HCT116 (cell line): ENCODE results near the gene GET3. TPM values are rescaled to one million over a fixed set of nuclear protein-coding genes. Genes with fewer than 3 reads are reported as not detected.

Source experiments
- ATAC-seq: fragments of 200-7000 bp; cut with Tn5 transposase; 2 replicates; pipeline ENCODE4 v1.9.1; 2020; ENCODE audit warnings: mild to moderate bottlenecking, moderate library complexity
- BruUV-seq: library from RNA; stranded (reverse); fragments of 400-500 nt; replicated peaks from 2 replicates; lab custom pipeline; 2021; lab: Mats Ljungman, UMichigan
- CTCF ChIA-PET: fragments of 300-600 bp; sonication (Branson Sonifier 250); formaldehyde crosslinking; loops from one replicate; lab custom pipeline; 2021; ENCODE audit warnings: antibody characterized with exemption; lab: Charles Lee
- POLR2A ChIA-PET: fragments of 300-600, 350-600 bp; sonication (Branson Sonifier 250); formaldehyde crosslinking; loops from one replicate; lab custom pipeline; 2021; ENCODE audit warnings: antibody characterized with exemption; lab: Charles Lee
- RAD21 ChIA-PET, 2 experiments: fragments of 300-600 bp; sonication (Branson Sonifier 250); formaldehyde crosslinking; loops; one replicate each; lab custom pipeline; 2023; ENCODE audit warnings: low total read pairs in 2 of 2; ENCODE audit not compliant: uncharacterized antibody in 2 of 2, unreplicated experiment in 2 of 2, low non-redundant PET in 1 of 2; lab: Charles Lee
- DNase-seq: peaks from one replicate; pipeline ENCODE4 v3.0.0-alpha.2; 2010; ENCODE audit warnings: low read depth, low spot score
- H2AFZ ChIP-seq: fragments of 200-600 bp; shearing (Covaris generic), sonication (generic); 2 replicates; pipeline ENCODE4 v1.6.1; 2017; ENCODE audit warnings: low read depth, mixed run types, mixed read lengths, antibody characterized with exemption, low read length; ENCODE audit not compliant: poor library complexity, severe bottlenecking
- H3K27ac ChIP-seq: 2 replicates; pipeline ENCODE4 v1.5.1; 2012; ENCODE audit warnings: low read depth, low read length
- H3K27me3 ChIP-seq: fragments of 200-600 bp; sonication (generic); 2 replicates; pipeline ENCODE4 v1.6.1; 2016; ENCODE audit warnings: mixed run types, low read length, mixed read lengths; ENCODE audit not compliant: insufficient read depth
- H3K36me3 ChIP-seq, 2 experiments: fragments of 200-500 bp in 1 of 2; fragments of 200-600 bp in 1 of 2; sonication (Bioruptor generic) in 1 of 2; sonication (generic) in 1 of 2; 2 replicates each; pipeline versions ENCODE4 v1.5.1 to v1.6.1; 2014 to 2016; ENCODE audit warnings: low read length in 2 of 2, inconsistent platforms in 1 of 2, mixed read lengths in 1 of 2, mixed run types in 1 of 2; ENCODE audit not compliant: insufficient read depth in 2 of 2, control insufficient read depth in 1 of 2
- H3K4me1 ChIP-seq, 2 experiments: fragments of 200-600 bp in 1 of 2; sonication (generic) in 1 of 2; 2 replicates each; pipeline versions ENCODE4 v1.5.1 to v1.6.1; 2012 to 2017; ENCODE audit warnings: low read length in 2 of 2, inconsistent platforms in 1 of 2, mild to moderate bottlenecking in 1 of 2, mixed read lengths in 1 of 2, mixed run types in 1 of 2, moderate library complexity in 1 of 2; ENCODE audit not compliant: insufficient read depth in 2 of 2, control insufficient read depth in 1 of 2
- H3K4me2 ChIP-seq: fragments of 200-600 bp; sonication (generic); 2 replicates; pipeline ENCODE4 v1.6.1; 2017; ENCODE audit warnings: mixed run types, low read length, mixed read lengths
- H3K4me3 ChIP-seq, 2 experiments: fragments of 200-600 bp in 1 of 2; sonication (generic) in 1 of 2; replicated peaks in 1 of 2; 2 replicates each; pipeline ENCODE4 v1.5.1; 2011 to 2016; ENCODE audit warnings: low read length in 2 of 2, control low read depth in 1 of 2, low read depth in 1 of 2, mild to moderate bottlenecking in 1 of 2, mixed read lengths in 1 of 2, mixed run types in 1 of 2
- H3K79me2 ChIP-seq: fragments of 200-600 bp; sonication (generic); 2 replicates; pipeline ENCODE4 v1.6.1; 2017; ENCODE audit warnings: mild to moderate bottlenecking, mixed run types, low read length, moderate library complexity, mixed read lengths; ENCODE audit not compliant: insufficient read depth
- H3K9ac ChIP-seq: fragments of 200-600 bp; sonication (generic); 2 replicates; pipeline ENCODE4 v1.6.1; 2016; ENCODE audit warnings: low read length, mixed read lengths
- H3K9me2 ChIP-seq: fragments of 200-600 bp; sonication (generic), shearing (Covaris generic); 2 replicates; pipeline ENCODE4 v1.6.1; 2017; ENCODE audit warnings: mixed run types, mild to moderate bottlenecking, moderate library complexity; ENCODE audit not compliant: insufficient read depth
- H3K9me3 ChIP-seq, 2 experiments: fragments of 200-500 bp in 1 of 2; fragments of 200-600 bp in 1 of 2; sonication (Bioruptor generic) in 1 of 2; sonication (generic) in 1 of 2; 2 replicates each; pipeline ENCODE4 v1.6.1; 2014 to 2017; ENCODE audit warnings: low read length in 2 of 2, mixed read lengths in 2 of 2, inconsistent platforms in 1 of 2, low read depth in 1 of 2, mild to moderate bottlenecking in 1 of 2, mixed run types in 1 of 2, moderate library complexity in 1 of 2; ENCODE audit not compliant: control insufficient read depth in 1 of 2, insufficient read depth in 1 of 2
- H4K20me1 ChIP-seq: fragments of 200-600 bp; sonication (generic), shearing (Covaris generic); 2 replicates; pipeline ENCODE4 v1.6.1; 2017; ENCODE audit warnings: mixed run types, mild to moderate bottlenecking, moderate library complexity; ENCODE audit not compliant: insufficient read depth
- ATF3 ChIP-seq: IDR thresholded peaks from 2 replicates; pipeline ENCODE4 v1.6.1; 2012
- CEBPB ChIP-seq: IDR thresholded peaks from 2 replicates; pipeline ENCODE4 v1.6.1; 2012; ENCODE audit warnings: low read depth
- POLR2A ChIP-seq: IDR thresholded peaks from 2 replicates; pipeline ENCODE4 v1.7.0; 2011; ENCODE audit warnings: borderline replicate concordance; ENCODE audit not compliant: insufficient read depth, insufficient read length; ENCODE audit errors: extremely low read depth
- POLR2AphosphoS5 ChIP-seq: IDR thresholded peaks from 2 replicates; pipeline ENCODE4 v1.6.1; 2011; ENCODE audit warnings: mild to moderate bottlenecking, low read depth, low read length, moderate library complexity
- SRF ChIP-seq: IDR thresholded peaks from 2 replicates; pipeline ENCODE4 v1.6.1; 2012; ENCODE audit warnings: low read depth
- TCF7L2 ChIP-seq: IDR thresholded peaks from 2 replicates; pipeline ENCODE4 v1.7.0; 2011; ENCODE audit warnings: borderline replicate concordance, inconsistent platforms; ENCODE audit not compliant: insufficient read depth, insufficient read length; ENCODE audit errors: extremely low read depth
- YY1 ChIP-seq: IDR thresholded peaks from 2 replicates; pipeline ENCODE4 v1.6.1; 2011; ENCODE audit warnings: low read length, low read depth, moderate library complexity, mild to moderate bottlenecking; ENCODE audit not compliant: insufficient replicate concordance; ENCODE audit errors: extremely low read depth
- ZFX ChIP-seq: fragments of 450-650 bp; IDR thresholded peaks from 2 replicates; pipeline ENCODE4 v1.6.1; 2017
- ZNF274 ChIP-seq: fragments of 200-500 bp; sonication (Bioruptor generic); IDR thresholded peaks from 2 replicates; pipeline ENCODE4 v1.6.1; 2014; ENCODE audit warnings: mild to moderate bottlenecking, low read depth, low read length, inconsistent platforms
- intact Hi-C: fragments of 100-400 bp; cut with micrococcal nuclease; formaldehyde crosslinking; loops from 2 replicates; pipeline ENCODE4 v1.10.0; 2022
- total RNA-seq: library from RNA; stranded (reverse); gene quantifications from one replicate; pipeline ENCODE4 v1.2.1, GENCODE V29; 2021; ENCODE audit not compliant: unreplicated experiment

Gene GET3
- total RNA-seq, 1 experiment from 2014 or later, result 77.6 TPM

GRCh38 chr19:12791345-12792050, 54.2 kb downstream of the GET3 start, which contains the start of gene JUNB (continued):
- TF ChIP-seq YY1, result peak; percentile 43
- TF ChIP-seq ZNF274, result no peak
- TF ChIP-seq ATF3, result no peak

- ChIA-PET POLR2A (interaction anchor here (0.6 to 6.7 kb wide), 18 partner anchors 8 to 127 kb away, joined by 3 to 172 read pairs (median 5); partner anchors contain the start of genes DHPS, HOOK2, PRDX2 and RNASEH2A), CTCF (interaction anchor here (1.6 to 7.4 kb wide), 4 partner anchors 16 to 35 kb away, joined by 6 to 88 read pairs (median 28); partner anchors contain the start of gene HOOK2), RAD21 (interaction anchor here (1.1 to 1.4 kb wide), 5 partner anchors 14 to 26 kb away, joined by 3 to 8 read pairs (median 5); partner anchors contain the start of gene HOOK2 (in 1 of the 2))
- no peak overlapping the region for H2AFZ ChIP-seq
- no peak for TF ChIP-seq CEBPB
- peak; percentile 59; the same call in 1 of the 2 replicates for TF ChIP-seq POLR2AphosphoS5
- peak; percentile 9; the same call in 1 of the 2 replicates for TF ChIP-seq ZFX
- TF ChIP-seq TCF7L2, result peak; percentile 85
- no peak for TF ChIP-seq SRF
- TF ChIP-seq POLR2A, result peak; percentile 3
- TF ChIP-seq YY1, result peak; percentile 5
- DNase-seq (no peak), ATAC-seq (no peak)
- intact Hi-C loops, result loop anchor here (2.0 kb wide), 1 partner anchor 13 kb away; no protein-coding TSS in a partner anchor
- peaks cover 19% of the 10 kb centered on the region for H3K79me2 ChIP-seq
- H4K20me1 ChIP-seq, result no peaks in the 10 kb centered on the region
- H3K4me1 ChIP-seq, result peaks cover 53 to 89% of the 10 kb centered on the region in 2 experiments
- peak overlapping the region; percentile 99 for H3K4me2 ChIP-seq
- H3K9me2 ChIP-seq, result no peaks in the 10 kb centered on the region
- H3K9me3 ChIP-seq, result no peaks in the 10 kb centered on the region
- peak overlapping the region; percentile 77 to 84 for H3K4me3 ChIP-seq
- H3K36me3 ChIP-seq, result no peaks in the 10 kb centered on the region
- H3K9ac ChIP-seq, result peak overlapping the region; percentile 93
- H3K27me3 ChIP-seq, result no peaks in the 10 kb centered on the region
- TSS peak; percentile 78 for BruUV-seq
- peak overlapping the region; percentile 96 for H3K27ac ChIP-seq
These were observed 55.0 kb downstream of the GET3 start for GRCh38 chr19:12792051-12792852.
